Gastrocnemius medialis (tissue), 4 donors: ENCODE measurements around the gene ZNF664.

Source experiments
- CTCF ChIP-seq, 5 experiments: fragments of 450-650 bp in 3 of 5; fragments of 200-600 bp in 2 of 5; sonication (generic) in 2 of 5; IDR thresholded peaks in 4 of 5; conservative IDR thresholded peaks in 1 of 5; 1 replicate in 4 of 5; 2 replicates in 1 of 5; pipeline ENCODE4 v1.5.1; 2016 to 2019; ENCODE audit warnings: antibody characterized with exemption in 5 of 5, mild to moderate bottlenecking in 3 of 5, moderate library complexity in 3 of 5
- POLR2A ChIP-seq, 2 donors: fragments of 450-650 bp; IDR thresholded peaks; one replicate each; pipeline ENCODE4 v1.6.1; 2017; ENCODE audit warnings: antibody characterized with exemption in 2 of 2, mild to moderate bottlenecking in 2 of 2, moderate library complexity in 2 of 2

- TF ChIP-seq CTCF (IDR thresholded peaks at IDR 0.05 in 4 of 5, conservative IDR thresholded peaks at IDR 0.05 in 1 of 5) (no peak), POLR2A (IDR thresholded peaks at IDR 0.05) (no peak)
Observed at GRCh38 chr12:124046456-124046740, 73.4 kb downstream of the ZNF664 start.
